ENCODE measurements around the gene AADAT. TPM values are rescaled to one million over a fixed set of nuclear protein-coding genes. Genes with fewer than 3 reads are reported as not detected.

AADAT gene
- total RNA-seq, 2 experiments from 2014 or later = not detected

- POLR2A ChIA-PET = interaction anchor here (0.7 kb wide), 1 partner anchor 28 kb away, joined by 3 read pairs; no protein-coding TSS in a partner anchor
- Histone ChIP-seq H3K9me2 (ENCODE audit: insufficient read depth, low read length) (no peaks in the 10 kb centered on the region), H3K27ac (ENCODE audit: low read depth, low read length, poor library complexity, severe bottlenecking) (no peak overlapping the region), H4K20me1 (ENCODE audit: insufficient read depth, low read length) (no peaks in the 10 kb centered on the region), H3K9me3 (ENCODE audit: low read length) (no peaks in the 10 kb centered on the region), H3K4me1 (ENCODE audit: insufficient read depth, low read length, poor library complexity, severe bottlenecking) (no peaks in the 10 kb centered on the region), H3K36me3 (ENCODE audit: insufficient read depth, low read length) (no peaks in the 10 kb centered on the region), H3K79me2 (ENCODE audit: insufficient read depth, low read depth, low read length) (no peaks in the 10 kb centered on the region), H3K4me3 (ENCODE audit: low read depth, low read length, poor library complexity, severe bottlenecking) (no peak overlapping the region), H3K4me2 (ENCODE audit: low read length) (no peak overlapping the region), H2AFZ (ENCODE audit: low read length) (no peak overlapping the region)
- CTCF ChIA-PET (ENCODE audit: unreplicated experiment) = no interaction called here
- intact Hi-C loops (cut with micrococcal nuclease; ENCODE audit: unreplicated experiment) = no loop called here
- BruUV-seq (replicated peaks) = no TSS peak
- TF ChIP-seq CTCF (conservative IDR thresholded peaks at IDR 0.05; ENCODE audit: low read length) = no peak
- no peak for TF ChIP-seq EZH2phosphoT487 (IDR thresholded peaks at IDR 0.05; ENCODE audit: borderline replicate concordance, low read depth, low read length)
- DNase-seq (ENCODE audit: low spot score) = no peak
Observed at GRCh38 chr4:170022211-170022610, 67.5 kb downstream of the AADAT start.

DNA sequence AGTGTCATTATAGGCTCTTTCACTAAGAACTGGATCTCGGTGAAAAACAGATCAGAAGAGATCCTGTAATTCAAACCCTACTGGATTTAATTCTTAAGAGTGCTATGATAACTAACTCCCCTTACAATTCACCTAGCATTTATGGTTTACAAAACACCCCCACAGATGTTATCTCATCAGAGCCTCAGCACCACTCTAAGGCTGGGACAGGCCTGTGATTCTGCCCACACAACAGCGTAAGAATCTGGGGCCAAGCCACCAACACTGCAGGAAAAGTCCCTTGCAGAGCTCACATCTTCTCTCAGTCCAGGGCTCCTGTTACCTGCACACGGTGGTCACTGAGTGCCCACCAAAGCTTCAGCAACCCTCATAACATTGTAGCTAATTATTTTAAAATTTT is 72.5 kb downstream of the AADAT start:
- Histone ChIP-seq H3K79me2 (ENCODE audit: insufficient read depth, low read depth, low read length) (no peaks in the 10 kb centered on the region), H3K27ac (ENCODE audit: low read depth, low read length, poor library complexity, severe bottlenecking) (no peak overlapping the region), H3K9me3 (ENCODE audit: low read length) (no peaks in the 10 kb centered on the region), H3K9me2 (ENCODE audit: insufficient read depth, low read length) (no peaks in the 10 kb centered on the region), H3K4me2 (ENCODE audit: low read length) (no peak overlapping the region), H2AFZ (ENCODE audit: low read length) (no peak overlapping the region), H3K36me3 (ENCODE audit: insufficient read depth, low read length) (no peaks in the 10 kb centered on the region), H3K4me3 (ENCODE audit: low read depth, low read length, poor library complexity, severe bottlenecking) (no peak overlapping the region), H3K4me1 (ENCODE audit: insufficient read depth, low read length, poor library complexity, severe bottlenecking) (no peaks in the 10 kb centered on the region), H4K20me1 (ENCODE audit: insufficient read depth, low read length) (no peaks in the 10 kb centered on the region)
- CTCF ChIA-PET (ENCODE audit: unreplicated experiment) = no interaction called here
- intact Hi-C loops (cut with micrococcal nuclease; ENCODE audit: unreplicated experiment) = no loop called here
- BruUV-seq (replicated peaks) = no TSS peak
- TF ChIP-seq CTCF (conservative IDR thresholded peaks at IDR 0.05; ENCODE audit: low read length) (no peak), EZH2phosphoT487 (IDR thresholded peaks at IDR 0.05; ENCODE audit: borderline replicate concordance, low read depth, low read length) (no peak)
- no peak for DNase-seq (ENCODE audit: low spot score)
- POLR2A ChIA-PET = no interaction called here

DNA sequence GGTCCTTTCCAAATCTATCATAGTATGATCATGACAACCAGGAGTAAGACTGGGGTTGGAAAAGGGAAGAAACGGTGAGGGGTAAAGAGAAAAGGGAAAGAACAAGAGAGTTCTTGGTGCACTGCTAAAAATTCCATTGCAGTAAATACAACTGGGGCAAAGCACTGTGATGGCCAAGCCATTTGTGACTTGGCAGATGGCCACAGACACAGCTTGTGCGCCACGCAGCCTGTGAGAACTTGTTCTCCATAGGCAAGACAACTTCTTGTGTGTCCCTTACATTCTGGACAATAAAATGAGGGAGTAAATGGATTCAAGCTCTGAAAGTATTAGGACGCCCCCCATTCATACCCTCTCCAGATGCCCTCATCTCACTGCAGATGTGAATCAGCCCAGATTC is 74.5 kb downstream of the AADAT start:
- TF ChIP-seq CTCF (conservative IDR thresholded peaks at IDR 0.05; ENCODE audit: low read length) (no peak), EZH2phosphoT487 (IDR thresholded peaks at IDR 0.05; ENCODE audit: borderline replicate concordance, low read depth, low read length) (no peak)
- Histone ChIP-seq H3K4me3 (ENCODE audit: low read depth, low read length, poor library complexity, severe bottlenecking) (no peak overlapping the region), H3K27ac (ENCODE audit: low read depth, low read length, poor library complexity, severe bottlenecking) (no peak overlapping the region), H3K4me1 (ENCODE audit: insufficient read depth, low read length, poor library complexity, severe bottlenecking) (no peaks in the 10 kb centered on the region), H3K36me3 (ENCODE audit: insufficient read depth, low read length) (no peaks in the 10 kb centered on the region), H3K4me2 (ENCODE audit: low read length) (no peak overlapping the region), H3K79me2 (ENCODE audit: insufficient read depth, low read depth, low read length) (no peaks in the 10 kb centered on the region), H3K9me3 (ENCODE audit: low read length) (no peaks in the 10 kb centered on the region), H2AFZ (ENCODE audit: low read length) (no peak overlapping the region), H3K9me2 (ENCODE audit: insufficient read depth, low read length) (no peaks in the 10 kb centered on the region), H4K20me1 (ENCODE audit: insufficient read depth, low read length) (no peaks in the 10 kb centered on the region)
- no TSS peak for BruUV-seq (replicated peaks)
- ChIA-PET POLR2A (no interaction called here), CTCF (ENCODE audit: unreplicated experiment) (no interaction called here)
- intact Hi-C loops (cut with micrococcal nuclease; ENCODE audit: unreplicated experiment) = no loop called here
- no peak for DNase-seq (ENCODE audit: low spot score)
